HepG2 (cell line): ENCODE data around the gene TOM1L1. TPM values are rescaled to one million over a fixed set of nuclear protein-coding genes. Genes with fewer than 3 reads are reported as not detected.

Source experiments
- BORCS8-MEF2B ChIP-seq: sonication (generic); formaldehyde crosslinking; IDR thresholded peaks from 2 replicates; pipeline ENCODE4 v1.8.0; 2022; ENCODE audit warnings: mild to moderate bottlenecking, missing genetic modification reagents
- GATAD2A ChIP-seq: IDR thresholded peaks from 2 replicates; pipeline ENCODE4 v1.6.1; 2016
- GTF3A ChIP-seq: sonication (generic); formaldehyde crosslinking; conservative IDR thresholded peaks from 2 replicates; pipeline ENCODE4 v1.4.0; 2020; ENCODE audit warnings: mild to moderate bottlenecking, missing genetic modification reagents
- HNF4A ChIP-seq: sonication (generic); formaldehyde crosslinking; IDR thresholded peaks from 2 replicates; pipeline ENCODE4 v1.4.0; 2020; ENCODE audit warnings: missing genetic modification reagents
- KDM6A ChIP-seq: IDR thresholded peaks from 2 replicates; pipeline ENCODE4 v1.6.1; 2016; ENCODE audit warnings: low read depth
- MED1 ChIP-seq: sonication (generic); formaldehyde crosslinking; IDR thresholded peaks from 2 replicates; pipeline ENCODE4 v1.4.0; 2020; ENCODE audit warnings: missing genetic modification reagents
- MIER3 ChIP-seq: IDR thresholded peaks from 2 replicates; pipeline ENCODE4 v1.6.1; 2016; ENCODE audit warnings: missing compliant biosample characterization, borderline replicate concordance
- NPAS2 ChIP-seq: sonication (generic); formaldehyde crosslinking; IDR thresholded peaks from 2 replicates; pipeline ENCODE4 v1.8.0; 2022; ENCODE audit warnings: mild to moderate bottlenecking, missing genetic modification reagents, borderline replicate concordance
- PCBP2 ChIP-seq: fragments of 200-400 bp; formaldehyde crosslinking; optimal IDR thresholded peaks from 2 replicates; pipeline ENCODE3; 2018; ENCODE audit warnings: low read length, low read depth; ENCODE audit not compliant: poor library complexity, severe bottlenecking
- RAD21 ChIP-seq: fragments of 450-650 bp; formaldehyde crosslinking; IDR thresholded peaks from 2 replicates; pipeline ENCODE4 v1.5.0; 2020; ENCODE audit warnings: mild to moderate bottlenecking
- RARG ChIP-seq: sonication (generic); formaldehyde crosslinking; IDR thresholded peaks from 2 replicates; pipeline ENCODE4 v1.4.0; 2020; ENCODE audit warnings: low read depth, mild to moderate bottlenecking, missing genetic modification reagents
- SIX1 ChIP-seq: sonication (generic); formaldehyde crosslinking; IDR thresholded peaks from 2 replicates; pipeline ENCODE4 v1.4.0; 2020; ENCODE audit warnings: missing genetic modification reagents, borderline replicate concordance
- SNRNP70 ChIP-seq: fragments of 200-400 bp; formaldehyde crosslinking; IDR thresholded peaks from 2 replicates; pipeline ENCODE4 v1.6.1; 2017; ENCODE audit warnings: mild to moderate bottlenecking, low read depth, low read length, moderate library complexity
- TEAD3 ChIP-seq: optimal IDR thresholded peaks from 2 replicates; pipeline ENCODE3; 2016; ENCODE audit warnings: borderline replicate concordance
- YY1 ChIP-seq: IDR thresholded peaks from 2 replicates; pipeline ENCODE4 v1.6.1; 2011; ENCODE audit warnings: low read length, low read depth, moderate library complexity, mild to moderate bottlenecking; ENCODE audit not compliant: insufficient read depth, insufficient replicate concordance
- ZBTB4 ChIP-seq: sonication (generic); formaldehyde crosslinking; IDR thresholded peaks from 2 replicates; pipeline ENCODE4 v1.4.0; 2020; ENCODE audit warnings: missing genetic modification reagents, mild to moderate bottlenecking, borderline replicate concordance
- ZBTB7B ChIP-seq: sonication (generic); formaldehyde crosslinking; IDR thresholded peaks from 2 replicates; pipeline ENCODE4 v1.4.0; 2020; ENCODE audit warnings: missing genetic modification reagents
- ZKSCAN8 ChIP-seq: IDR thresholded peaks from 2 replicates; pipeline ENCODE4 v1.6.1; 2016; ENCODE audit warnings: borderline replicate concordance, missing genetic modification reagents, missing compliant biosample characterization
- ZNF317 ChIP-seq: sonication (generic); formaldehyde crosslinking; IDR thresholded peaks from 2 replicates; pipeline ENCODE4 v1.5.0; 2020; ENCODE audit warnings: mild to moderate bottlenecking, missing genetic modification reagents
- ZNF432 ChIP-seq: sonication (generic); formaldehyde crosslinking; IDR thresholded peaks from 2 replicates; pipeline ENCODE4 v1.5.0; 2020; ENCODE audit warnings: missing genetic modification reagents, mild to moderate bottlenecking, borderline replicate concordance
- ZNF484 ChIP-seq: sonication (generic); formaldehyde crosslinking; IDR thresholded peaks from 2 replicates; pipeline ENCODE4 v1.5.1; 2020; ENCODE audit warnings: mild to moderate bottlenecking, low read depth, missing genetic modification reagents, borderline replicate concordance
- ZNF557 ChIP-seq: sonication (generic); formaldehyde crosslinking; IDR thresholded peaks from 2 replicates; pipeline ENCODE4 v1.4.0; 2020; ENCODE audit warnings: missing genetic modification reagents
- ZNF563 ChIP-seq: sonication (generic); formaldehyde crosslinking; IDR thresholded peaks from 2 replicates; pipeline ENCODE4 v1.8.0; 2022; ENCODE audit warnings: mild to moderate bottlenecking, moderate library complexity, missing genetic modification reagents
- ZNF572 ChIP-seq: sonication (generic); formaldehyde crosslinking; IDR thresholded peaks from 2 replicates; pipeline ENCODE4 v1.5.1; 2020; ENCODE audit warnings: mild to moderate bottlenecking, missing genetic modification reagents
- ZNF644 ChIP-seq: IDR thresholded peaks from 2 replicates; pipeline ENCODE4 v1.6.1; 2016; ENCODE audit warnings: low read depth
- ZSCAN25 ChIP-seq: sonication (generic); formaldehyde crosslinking; IDR thresholded peaks from 2 replicates; pipeline ENCODE4 v1.8.0; 2022; ENCODE audit warnings: mild to moderate bottlenecking, missing genetic modification reagents
- polyA plus RNA-seq, 8 experiments: library from polyadenylated mRNA; depleted of rRNA in 3 of 8; stranded (reverse) in 7 of 8; unstranded in 1 of 8; fragments of >200 nt; fragmentation: Illumina TruSeq in 4 of 8; extraction: Trizol in 4 of 8; gene quantifications; 2 replicates each; pipeline versions ENCODE4 v1.2.1 to v1.2.3, GENCODE V29; 2011 to 2016; ENCODE audit warnings: low read depth in 4 of 8, missing spikeins in 1 of 8, mixed read lengths in 1 of 8; ENCODE audit not compliant: insufficient read depth in 1 of 8
- total RNA-seq, 5 experiments: library from RNA; depleted of rRNA; stranded (reverse); fragments of >200 nt; fragmentation: Illumina TruSeq; extraction: Trizol; gene quantifications; 2 replicates each; pipeline ENCODE4 v1.2.3, GENCODE V29; 2016; ENCODE audit warnings: low read depth in 1 of 5
- TF ChIP-seq, protein P1 (sequence below): sonication (generic); formaldehyde crosslinking; IDR thresholded peaks from 2 replicates; pipeline ENCODE4 v1.4.0; 2020; ENCODE audit warnings: missing genetic modification reagents
- TF ChIP-seq, protein P2 (sequence below): IDR thresholded peaks from 2 replicates; pipeline ENCODE4 v1.6.1; 2016; ENCODE audit warnings: low read depth
- TF ChIP-seq, protein P3 (sequence below): sonication (generic); formaldehyde crosslinking; IDR thresholded peaks from 2 replicates; pipeline ENCODE4 v1.5.0; 2020; ENCODE audit warnings: missing genetic modification reagents

TOM1L1 gene
- total and polyA plus RNA-seq, 2 of the 13 experiments (the other 11 are each of a cell fraction or from before 2014, with no cell fraction given): 45.3 to 51.3 TPM

GRCh38 chr17:54971147-54971546 is 70.5 kb downstream of the TOM1L1 start (continued):
- TF ChIP-seq MED1 (CRISPR knock-in tag): peak; percentile 54
- no peak for TF ChIP-seq ZNF484 (CRISPR knock-in tag)
- no peak for TF ChIP-seq KDM6A
- TF ChIP-seq ZSCAN25 (CRISPR knock-in tag): no peak
- TF ChIP-seq ZBTB7B (CRISPR knock-in tag): peak; percentile 35; the same call in 1 of the 2 replicates
- TF ChIP-seq GATAD2A (CRISPR knock-in tag): peak; percentile 86
- TF ChIP-seq ZKSCAN8 (CRISPR knock-in tag): no peak
- TF ChIP-seq, protein P1, sequence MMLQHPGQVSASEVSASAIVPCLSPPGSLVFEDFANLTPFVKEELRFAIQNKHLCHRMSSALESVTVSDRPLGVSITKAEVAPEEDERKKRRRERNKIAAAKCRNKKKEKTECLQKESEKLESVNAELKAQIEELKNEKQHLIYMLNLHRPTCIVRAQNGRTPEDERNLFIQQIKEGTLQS (CRISPR knock-in tag): no peak
- TF ChIP-seq, protein P2, sequence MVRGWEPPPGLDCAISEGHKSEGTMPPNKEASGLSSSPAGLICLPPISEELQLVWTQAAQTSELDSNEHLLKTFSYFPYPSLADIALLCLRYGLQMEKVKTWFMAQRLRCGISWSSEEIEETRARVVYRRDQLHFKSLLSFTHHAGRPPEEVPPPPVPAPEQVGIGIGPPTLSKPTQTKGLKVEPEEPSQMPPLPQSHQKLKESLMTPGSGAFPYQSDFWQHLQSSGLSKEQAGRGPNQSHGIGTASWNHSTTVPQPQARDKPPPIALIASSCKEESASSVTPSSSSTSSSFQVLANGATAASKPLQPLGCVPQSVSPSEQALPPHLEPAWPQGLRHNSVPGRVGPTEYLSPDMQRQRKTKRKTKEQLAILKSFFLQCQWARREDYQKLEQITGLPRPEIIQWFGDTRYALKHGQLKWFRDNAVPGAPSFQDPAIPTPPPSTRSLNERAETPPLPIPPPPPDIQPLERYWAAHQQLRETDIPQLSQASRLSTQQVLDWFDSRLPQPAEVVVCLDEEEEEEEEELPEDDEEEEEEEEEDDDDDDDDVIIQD (CRISPR knock-in tag): 0 out of 2 replicates have a peak, but pooled peaks have one; percentile 43
- no peak for TF ChIP-seq ZBTB4 (CRISPR knock-in tag)
- TF ChIP-seq SIX1 (CRISPR knock-in tag): peak; percentile 37; the same call in 1 of the 2 replicates
- TF ChIP-seq ZNF557: no peak
- no peak for TF ChIP-seq ZNF563 (CRISPR knock-in tag)
- TF ChIP-seq ZNF317 (CRISPR knock-in tag): no peak
- no peak for TF ChIP-seq RARG (CRISPR knock-in tag)
- TF ChIP-seq PCBP2: no peak
- no peak for TF ChIP-seq RAD21
- TF ChIP-seq ZNF432 (CRISPR knock-in tag): no peak
- TF ChIP-seq GTF3A: no peak
- no peak for TF ChIP-seq SNRNP70
- TF ChIP-seq ZNF644 (CRISPR knock-in tag): peak; percentile 95
- no peak for TF ChIP-seq NPAS2 (CRISPR knock-in tag)
- TF ChIP-seq, protein P3, sequence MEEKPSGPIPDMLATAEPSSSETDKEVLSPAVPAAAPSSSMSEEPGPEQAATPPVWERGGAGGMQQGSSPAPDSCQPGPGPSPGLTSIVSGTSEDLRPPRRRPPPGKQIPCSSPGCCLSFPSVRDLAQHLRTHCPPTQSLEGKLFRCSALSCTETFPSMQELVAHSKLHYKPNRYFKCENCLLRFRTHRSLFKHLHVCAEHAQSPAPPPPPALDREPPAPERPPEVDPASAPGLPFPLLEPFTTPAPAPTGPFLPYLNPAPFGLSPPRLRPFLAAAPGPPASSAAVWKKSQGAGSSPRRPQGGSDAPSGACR (CRISPR knock-in tag): no peak
- TF ChIP-seq YY1: no peak
- TF ChIP-seq HNF4A (CRISPR knock-in tag): peak; percentile 40; the same call in 1 of the 2 replicates
- TF ChIP-seq BORCS8-MEF2B: no peak
- TF ChIP-seq MIER3 (CRISPR knock-in tag): peak; percentile 68; the same call in 1 of the 2 replicates
- TF ChIP-seq ZNF572 (CRISPR knock-in tag): no peak
- TF ChIP-seq TEAD3: peak; percentile 61
